Anterior cingulate cortex (tissue), 58 donors: ENCODE measurements around the gene ADGRD1.

ENCODE experiments used
- DNase-seq, 58 donors: peaks; one replicate each; lab custom pipeline; 2025; lab: John Stamatoyannopoulos, UW

Gene ADGRD1

GRCh38 chr12:130961921-130962451 is 8.3 kb downstream of the ADGRD1 start:
- peak in 1 of 58 donors; percentile 19 for DNase-seq

- DNase-seq, result no peak
Observed at GRCh38 chr12:130965214-130965613, 11.5 kb downstream of the ADGRD1 start.

- no peak for DNase-seq
Observed at GRCh38 chr12:130965668-130966067, 12.0 kb downstream of the ADGRD1 start.

GRCh38 chr12:130966443-130967030 is 12.8 kb downstream of the ADGRD1 start:
- DNase-seq, result no peak

- peak in 2 of 58 donors; percentile 2 to 9 for DNase-seq
Observed at GRCh38 chr12:130967636-130968035, 13.9 kb downstream of the ADGRD1 start.

- no peak for DNase-seq
Observed at GRCh38 chr12:130968611-130969010, 14.9 kb downstream of the ADGRD1 start.

GRCh38 chr12:130969223-130969622 is 15.5 kb downstream of the ADGRD1 start:
- no peak for DNase-seq

- no peak for DNase-seq
Observed at GRCh38 chr12:130970165-130970907, 16.6 kb downstream of the ADGRD1 start.

GRCh38 chr12:130970908-130971233 is 17.2 kb downstream of the ADGRD1 start:
- DNase-seq, result no peak

- no peak for DNase-seq
Observed at GRCh38 chr12:130971925-130972585, 18.3 kb downstream of the ADGRD1 start.

- DNase-seq, result no peak
Observed at GRCh38 chr12:130972586-130972950, 18.9 kb downstream of the ADGRD1 start.

GRCh38 chr12:130973109-130973508 is 19.4 kb downstream of the ADGRD1 start:
- DNase-seq, result no peak

GRCh38 chr12:130973906-130974305 is 20.2 kb downstream of the ADGRD1 start:
- no peak for DNase-seq

- no peak for DNase-seq
Observed at GRCh38 chr12:130975116-130975515, 21.4 kb downstream of the ADGRD1 start.

GRCh38 chr12:130976171-130976720 is 22.5 kb downstream of the ADGRD1 start:
- DNase-seq, result no peak

GRCh38 chr12:130977046-130977742 is 23.5 kb downstream of the ADGRD1 start:
- DNase-seq, result no peak

- no peak for DNase-seq
Observed at GRCh38 chr12:130977743-130978095, 24.0 kb downstream of the ADGRD1 start.

GRCh38 chr12:130978785-130979184 is 25.1 kb downstream of the ADGRD1 start:
- DNase-seq, result no peak

- no peak for DNase-seq
Observed at GRCh38 chr12:130981074-130981742, 27.5 kb downstream of the ADGRD1 start.

GRCh38 chr12:130981911-130982310 is 28.2 kb downstream of the ADGRD1 start:
- DNase-seq, result no peak
